ENCODE data around the gene SERAC1.
"Not testable (repeated sequence)": the region's sequence is repeated elsewhere in the genome, so short reads cannot be mapped to it uniquely, and the experiment has no call there.

DNA sequence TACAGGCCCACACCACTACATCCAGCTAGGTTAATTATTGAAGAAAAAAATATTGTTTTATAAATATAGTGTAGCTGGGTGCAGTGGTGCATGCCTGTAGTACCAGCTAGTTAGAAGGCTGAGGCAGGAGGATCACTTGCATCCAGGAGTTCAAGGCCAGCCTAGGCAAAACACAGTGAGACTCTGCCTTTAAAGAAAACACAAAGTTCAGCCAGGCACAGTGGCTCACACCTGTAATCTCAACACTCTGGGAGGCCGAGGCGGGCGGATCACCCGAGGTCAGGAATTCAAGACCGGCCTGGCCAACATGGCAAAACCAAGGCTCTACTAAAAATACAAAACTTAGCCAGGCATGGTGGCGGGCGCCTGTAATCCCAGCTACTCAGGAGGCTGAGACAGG lies 16.0 kb downstream of the SERAC1 start:
- TF ChIP-seq, protein P1, sequence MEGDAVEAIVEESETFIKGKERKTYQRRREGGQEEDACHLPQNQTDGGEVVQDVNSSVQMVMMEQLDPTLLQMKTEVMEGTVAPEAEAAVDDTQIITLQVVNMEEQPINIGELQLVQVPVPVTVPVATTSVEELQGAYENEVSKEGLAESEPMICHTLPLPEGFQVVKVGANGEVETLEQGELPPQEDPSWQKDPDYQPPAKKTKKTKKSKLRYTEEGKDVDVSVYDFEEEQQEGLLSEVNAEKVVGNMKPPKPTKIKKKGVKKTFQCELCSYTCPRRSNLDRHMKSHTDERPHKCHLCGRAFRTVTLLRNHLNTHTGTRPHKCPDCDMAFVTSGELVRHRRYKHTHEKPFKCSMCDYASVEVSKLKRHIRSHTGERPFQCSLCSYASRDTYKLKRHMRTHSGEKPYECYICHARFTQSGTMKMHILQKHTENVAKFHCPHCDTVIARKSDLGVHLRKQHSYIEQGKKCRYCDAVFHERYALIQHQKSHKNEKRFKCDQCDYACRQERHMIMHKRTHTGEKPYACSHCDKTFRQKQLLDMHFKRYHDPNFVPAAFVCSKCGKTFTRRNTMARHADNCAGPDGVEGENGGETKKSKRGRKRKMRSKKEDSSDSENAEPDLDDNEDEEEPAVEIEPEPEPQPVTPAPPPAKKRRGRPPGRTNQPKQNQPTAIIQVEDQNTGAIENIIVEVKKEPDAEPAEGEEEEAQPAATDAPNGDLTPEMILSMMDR (IDR thresholded peaks at IDR 0.05; ENCODE audit: extremely low read depth in 1 of 2, insufficient read depth in 1 of 2, low read depth in 1 of 2, low read length in 2 of 2): not testable (repeated sequence)
- not testable (repeated sequence) for TF ChIP-seq POLR2A (IDR thresholded peaks at IDR 0.05; ENCODE audit: low read depth, low read length); EZH2 (IDR thresholded peaks at IDR 0.05; ENCODE audit: borderline replicate concordance, low read depth, low read length, severe bottlenecking); GATA2 (IDR thresholded peaks at IDR 0.05; ENCODE audit: insufficient read depth, insufficient read length, low read depth, low read length); POLR2AphosphoS5 (IDR thresholded peaks at IDR 0.05; ENCODE audit: insufficient read depth, low read depth, low read length); JUN (IDR thresholded peaks at IDR 0.05; ENCODE audit: borderline replicate concordance, insufficient read depth, insufficient read length, low read depth); MYC (IDR thresholded peaks at IDR 0.05; ENCODE audit: low read depth, low read length); FOS (IDR thresholded peaks at IDR 0.05; ENCODE audit: borderline replicate concordance, insufficient read depth, low read length)
- TF ChIP-seq, protein P2, sequence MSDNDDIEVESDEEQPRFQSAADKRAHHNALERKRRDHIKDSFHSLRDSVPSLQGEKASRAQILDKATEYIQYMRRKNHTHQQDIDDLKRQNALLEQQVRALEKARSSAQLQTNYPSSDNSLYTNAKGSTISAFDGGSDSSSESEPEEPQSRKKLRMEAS (IDR thresholded peaks at IDR 0.05; ENCODE audit: insufficient read depth, insufficient read length): not testable (repeated sequence)

All from endothelial cell of umbilical vein (primary cell).